T47D (cell line): Measurements from ENCODE around the gene ZNF438.

Experiments used
- DNase-seq, 2 experiments: peaks; one replicate each; pipeline versions ENCODE4 v3.0.0 to v3.0.0-alpha.2; 2011 to 2012; ENCODE audit warnings: low read depth in 1 of 2, low spot score in 1 of 2
- JUND ChIP-seq: IDR thresholded peaks from 2 replicates; pipeline ENCODE4 v1.6.1; 2012; ENCODE audit warnings: low read depth
- in situ Hi-C: cut with HindIII; loops from 2 replicates; pipeline ENCODE4 v1.10.0; 2016; ENCODE audit warnings: low sequenced_read_pairs, low pct_unique_long_range_greater_than_20kb

The ZNF438 gene

DNA sequence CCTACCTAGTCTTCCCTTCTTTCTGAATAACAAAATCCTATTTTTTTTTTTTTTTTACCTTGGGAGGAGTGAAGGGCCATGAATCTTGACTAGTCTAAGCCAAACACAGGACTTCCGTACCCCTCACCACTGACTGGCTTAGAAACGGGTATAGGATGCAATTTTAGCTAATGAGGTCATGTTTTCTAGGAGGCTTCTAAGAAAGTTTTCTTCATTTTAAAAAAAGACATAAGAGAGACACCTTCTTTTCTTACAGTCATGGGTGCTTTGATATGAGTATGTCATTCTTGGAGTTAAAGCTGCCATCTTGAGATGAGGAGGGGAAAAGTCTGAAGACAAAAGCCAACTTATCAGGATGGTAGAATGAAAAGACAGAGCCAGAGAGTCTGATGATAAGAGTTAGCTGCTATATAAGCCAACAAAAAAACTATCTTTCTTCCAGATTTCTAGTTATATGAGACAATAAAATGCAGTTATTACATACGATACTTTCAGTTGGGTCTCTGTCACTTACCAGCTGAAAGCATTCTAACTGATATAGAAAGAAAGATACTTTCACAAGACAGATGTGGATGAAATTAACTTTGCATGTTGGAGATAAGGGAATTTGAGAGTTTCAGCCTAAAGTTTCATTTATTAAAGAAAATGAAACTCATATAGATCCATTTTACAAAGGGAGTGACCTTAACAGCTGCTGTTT lies 34.0 kb downstream of the ZNF438 start:
- in situ Hi-C loops = no loop called here
- no peak for TF ChIP-seq JUND
- DNase-seq = no peak

DNA sequence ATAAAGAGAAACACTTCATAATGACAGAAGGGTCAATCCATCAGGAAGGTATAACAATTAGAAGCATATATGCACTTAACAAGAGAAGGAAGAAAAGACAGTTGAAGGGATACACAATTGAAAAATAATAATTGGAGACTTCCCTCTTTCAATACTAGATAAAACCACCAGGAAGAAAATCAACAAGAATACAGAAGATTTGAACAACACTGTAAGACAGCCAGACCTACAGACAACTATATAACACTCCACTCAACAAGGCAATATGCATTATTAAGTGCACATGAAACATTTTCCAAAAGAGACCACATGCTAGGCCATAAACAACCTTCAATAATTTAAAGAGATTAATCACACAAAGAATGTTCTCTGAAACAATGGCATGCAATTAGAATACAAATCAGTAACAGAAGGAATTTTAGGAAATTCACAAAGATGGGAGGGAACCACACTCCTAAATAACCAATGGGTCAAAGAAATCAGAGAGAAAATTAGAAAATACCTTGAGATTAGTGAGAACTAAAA lies 35.1 kb downstream of the ZNF438 start:
- no peak for DNase-seq
- in situ Hi-C loops = no loop called here
- no peak for TF ChIP-seq JUND

DNA sequence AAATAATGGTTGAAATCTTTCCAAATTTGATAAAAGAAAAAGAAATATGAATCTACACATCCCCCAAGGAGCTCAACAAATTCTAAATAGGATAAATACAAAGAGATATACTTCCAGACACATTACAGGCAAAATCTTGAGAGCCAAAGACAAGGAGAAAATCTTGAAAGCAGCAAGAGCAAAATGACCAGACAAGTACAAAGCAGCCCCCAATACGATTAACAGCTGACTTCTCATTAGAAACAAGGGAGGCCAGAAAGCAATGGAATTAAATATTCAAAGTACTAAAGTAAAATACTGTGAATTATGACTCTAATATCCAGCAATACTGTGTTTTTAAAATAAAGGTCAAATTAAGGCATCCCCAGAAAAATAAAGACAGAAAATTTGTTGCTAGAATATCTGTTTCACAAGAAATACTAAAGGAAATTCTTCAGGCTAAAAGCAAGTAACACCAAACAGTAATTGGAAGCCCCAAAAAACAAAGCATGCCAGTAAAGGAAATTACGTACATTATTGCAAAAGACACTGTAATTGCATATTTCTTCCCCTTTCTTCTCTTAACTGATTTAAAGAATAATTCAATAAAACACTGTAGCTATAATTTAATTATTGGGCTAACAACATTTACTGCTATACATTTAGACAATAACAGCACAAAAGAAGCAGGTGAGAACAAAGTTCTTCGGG lies 36.4 kb downstream of the ZNF438 start:
- no peak for TF ChIP-seq JUND
- DNase-seq = no peak
- in situ Hi-C loops = no loop called here

DNA sequence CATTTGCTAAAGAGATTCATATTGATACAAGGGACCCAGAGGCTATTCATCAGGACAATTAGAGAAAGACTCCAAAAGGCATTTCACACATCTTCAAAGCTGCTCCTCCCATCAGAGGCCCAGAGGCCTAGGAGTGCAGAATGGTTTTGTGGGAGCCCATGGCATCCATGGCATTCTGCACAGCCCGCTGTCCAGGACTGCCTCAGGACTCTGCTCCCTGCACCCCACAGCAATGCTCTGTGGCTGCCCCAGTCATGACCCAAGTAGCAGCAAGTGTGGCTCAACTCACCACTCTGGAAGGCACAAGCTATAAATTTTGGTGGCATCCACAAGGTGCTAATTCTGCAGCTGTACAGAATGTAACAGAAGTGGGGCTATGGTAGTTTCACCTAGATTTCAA lies 38.5 kb downstream of the ZNF438 start:
- TF ChIP-seq JUND = no peak
- DNase-seq = no peak
- in situ Hi-C loops = no loop called here

DNA sequence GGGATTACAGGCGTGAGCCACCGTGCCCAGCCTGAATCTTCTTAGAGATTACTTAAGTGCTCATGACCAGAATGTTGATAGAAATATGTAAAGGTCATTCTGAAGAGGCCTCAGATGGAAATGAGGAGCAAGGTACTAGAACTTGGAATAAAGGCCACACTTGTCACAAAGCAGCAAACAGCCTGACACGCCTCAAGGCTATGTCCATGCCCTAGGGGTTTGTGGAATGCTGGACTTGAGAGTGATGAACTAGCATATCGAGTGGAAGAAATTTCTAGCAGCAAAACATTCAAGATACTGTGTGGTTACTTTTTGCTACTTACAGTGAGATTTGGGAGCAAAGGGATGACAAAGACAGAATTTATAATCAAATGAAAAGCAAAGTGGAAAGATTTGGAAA lies 39.0 kb downstream of the ZNF438 start:
- no peak for DNase-seq
- TF ChIP-seq JUND = no peak
- in situ Hi-C loops = no loop called here

DNA sequence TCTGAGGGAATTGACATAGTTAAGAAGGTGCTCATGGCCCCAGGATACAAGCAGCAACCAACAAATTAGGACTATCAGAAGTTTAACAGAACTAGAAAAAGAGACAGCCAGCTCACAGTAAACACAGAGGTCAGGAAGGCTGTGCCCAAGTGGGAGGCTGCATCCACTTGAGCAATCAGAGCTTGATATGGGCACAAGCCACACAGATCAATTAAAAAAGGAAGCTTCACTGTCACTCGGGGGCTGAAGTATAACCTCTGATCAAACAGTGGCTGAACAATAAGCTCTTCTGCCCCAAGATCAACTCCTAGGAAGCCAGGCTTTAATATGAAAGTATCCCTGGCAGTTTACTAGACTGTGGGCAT lies 40.0 kb downstream of the ZNF438 start:
- TF ChIP-seq JUND = no peak

DNA sequence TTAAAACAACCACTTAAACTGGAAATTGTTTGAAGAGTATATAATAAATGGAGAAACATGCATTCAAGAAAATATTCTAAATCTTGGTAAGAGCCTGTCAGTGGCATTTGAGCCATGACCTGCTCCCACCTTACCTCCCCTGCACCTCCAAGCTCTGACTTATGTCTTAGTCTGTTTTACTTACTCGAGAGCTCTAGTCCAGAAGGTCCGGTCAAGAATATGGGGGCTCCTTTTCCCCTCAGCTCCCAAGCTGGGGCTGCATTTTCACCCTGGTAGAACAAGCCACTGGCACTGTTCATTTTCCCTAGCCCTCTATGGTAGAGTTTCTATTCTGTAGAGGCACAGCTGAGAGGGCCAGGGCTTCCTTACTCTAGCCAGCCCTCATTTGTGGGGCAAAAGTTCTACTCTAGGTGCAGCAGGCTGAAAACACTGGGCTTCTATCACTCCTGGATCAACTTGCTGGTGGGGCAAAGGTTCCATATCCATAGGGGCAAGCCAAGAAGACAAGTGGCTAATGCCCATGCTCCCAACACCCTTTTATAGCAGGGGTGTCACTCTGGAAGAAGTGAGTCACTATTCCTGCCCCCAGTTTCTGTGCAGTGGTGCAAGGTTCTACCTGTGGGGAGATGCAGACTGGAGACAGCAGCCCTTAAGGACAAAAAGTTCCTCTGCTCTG lies 40.6 kb downstream of the ZNF438 start:
- TF ChIP-seq JUND = no peak
- DNase-seq = no peak
- in situ Hi-C loops = no loop called here

More for the DNA sequence above, 40.0 kb downstream of the ZNF438 start:
- DNase-seq = no peak
- in situ Hi-C loops = no loop called here

DNA sequence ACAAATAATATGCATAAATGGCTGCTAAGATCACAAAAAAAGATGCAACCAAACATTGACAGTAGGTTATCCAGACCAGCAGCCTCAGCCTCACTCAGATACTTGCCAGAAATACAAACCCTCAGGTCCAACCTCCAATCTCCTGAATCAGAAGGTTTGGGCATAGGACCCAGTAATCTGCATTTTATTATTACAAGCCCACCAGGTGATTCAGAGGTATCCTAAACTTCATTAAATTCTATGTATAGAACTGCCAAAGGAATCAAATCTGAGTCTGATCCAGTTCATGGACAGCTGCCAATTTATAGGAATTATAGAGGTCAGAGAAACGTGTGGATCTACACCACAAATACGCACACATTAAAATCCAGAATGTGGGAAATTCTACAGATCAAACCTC lies 41.3 kb downstream of the ZNF438 start:
- in situ Hi-C loops = no loop called here
- DNase-seq = no peak
- no peak for TF ChIP-seq JUND

DNA sequence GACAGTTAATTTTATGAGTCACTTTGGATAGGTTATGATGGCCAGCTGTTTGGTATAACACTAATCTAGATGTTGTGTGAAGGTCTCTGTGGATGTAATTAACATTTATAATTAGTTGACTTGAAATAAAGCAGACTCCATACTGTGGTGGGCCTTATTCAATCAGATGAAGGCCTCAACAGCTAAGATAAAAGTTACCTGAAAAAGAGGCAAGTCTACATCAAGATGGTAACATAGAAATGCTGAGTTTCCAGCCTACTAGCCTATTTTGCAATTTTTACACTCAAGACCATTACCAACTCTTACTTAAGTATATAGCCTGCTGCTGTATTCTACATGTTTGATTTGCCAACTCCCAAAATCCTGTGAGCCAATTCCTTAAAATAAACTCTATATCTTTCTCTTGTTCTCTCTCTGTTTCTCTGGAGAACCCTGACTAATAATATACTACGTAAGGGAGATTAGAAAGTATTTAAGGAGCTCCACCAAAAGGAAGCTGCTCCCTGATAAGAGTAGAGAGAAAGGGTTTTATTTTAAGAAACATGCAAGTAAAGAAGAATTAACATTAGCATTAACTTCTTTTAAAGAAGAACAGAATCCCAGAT lies 42.7 kb downstream of the ZNF438 start:
- no peak for TF ChIP-seq JUND
- in situ Hi-C loops = no loop called here
- DNase-seq = no peak

DNA sequence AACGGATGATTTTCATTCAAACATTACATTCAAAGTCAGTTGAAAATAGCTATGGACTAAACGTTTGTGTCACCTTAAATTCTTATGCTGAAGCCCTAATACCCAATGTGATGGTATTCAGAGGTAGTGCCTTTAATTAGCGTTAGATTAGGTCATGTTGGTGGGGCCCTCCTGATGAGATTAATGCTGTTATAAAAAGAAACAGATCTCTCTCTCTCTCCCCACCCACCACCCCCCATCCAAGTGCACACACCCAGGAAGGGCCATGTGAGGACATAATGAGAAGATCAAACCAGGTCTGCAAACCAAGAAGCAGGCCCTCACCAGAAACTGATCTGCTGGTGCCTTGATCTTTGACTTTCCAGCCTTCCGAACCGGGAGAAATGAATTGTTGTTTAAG lies 44.2 kb downstream of the ZNF438 start:
- in situ Hi-C loops = no loop called here
- TF ChIP-seq JUND = no peak
- no peak for DNase-seq

DNA sequence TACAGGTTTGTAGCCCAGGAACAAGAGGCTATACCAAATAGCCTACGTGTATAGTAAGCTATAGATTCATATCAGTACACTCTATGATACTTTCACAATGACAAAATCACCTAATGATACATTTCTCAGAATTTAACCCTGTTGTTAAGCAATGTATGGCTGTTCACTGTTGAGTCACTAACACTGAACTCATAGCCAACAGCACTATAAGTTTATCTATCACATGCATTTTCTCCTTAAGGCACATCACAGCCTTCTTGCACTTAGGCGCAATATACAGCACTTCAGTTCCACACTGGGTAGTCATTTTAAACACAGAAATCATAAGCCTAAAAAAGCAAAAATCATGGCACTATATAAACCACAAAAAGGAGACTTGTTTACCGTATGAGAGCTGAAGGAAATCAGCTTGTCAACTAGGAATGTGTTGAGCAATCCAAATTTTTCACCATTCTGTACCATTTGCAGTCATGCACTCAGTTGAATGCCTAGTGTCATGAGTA lies 45.6 kb downstream of the ZNF438 start:
- TF ChIP-seq JUND = no peak
- in situ Hi-C loops = no loop called here
- DNase-seq = no peak

DNA sequence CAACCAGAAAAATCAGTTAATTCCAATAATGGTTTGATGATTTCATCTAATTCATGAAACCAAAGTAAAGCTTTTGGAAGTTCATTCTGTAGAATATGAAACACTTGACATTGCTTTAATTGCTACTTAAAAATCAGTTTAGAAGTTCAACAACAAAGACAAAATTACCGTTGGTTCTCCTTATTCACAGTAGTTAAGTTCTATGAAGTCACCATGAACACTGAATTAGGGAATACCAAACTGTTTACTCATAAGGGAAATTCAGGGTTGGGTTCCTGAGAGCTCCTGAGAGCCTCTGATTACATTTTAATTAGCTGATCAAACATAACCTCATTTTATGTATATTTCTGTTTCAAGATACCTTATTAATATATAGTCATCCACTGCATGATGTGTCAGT lies 46.2 kb downstream of the ZNF438 start:
- DNase-seq = no peak
- in situ Hi-C loops = no loop called here
- no peak for TF ChIP-seq JUND
